SK-N-SH treated with all-trans-retinoic acid at 6 μM for 48 hours (cell line): Measurements from ENCODE around the gene PTPRN.
"Not testable (repeated sequence)": the region's sequence is repeated elsewhere in the genome, so short reads cannot be mapped to it uniquely, and the experiment has no call there.

Experiments used
- ATAC-seq: fragments of 200-7000 bp; cut with Tn5 transposase; 3 replicates; pipeline ENCODE4 v1.9.1; 2020; ENCODE audit warnings: mild to moderate bottlenecking, moderate library complexity
- ARNTL ChIP-seq: fragments of 450-650 bp; formaldehyde crosslinking; IDR thresholded peaks from 2 replicates; pipeline ENCODE4 v1.5.0; 2020; ENCODE audit warnings: low read depth, mild to moderate bottlenecking, moderate library complexity, borderline replicate concordance
- BACH2 ChIP-seq: fragments of 250-450 bp; sonication (Bioruptor Pico); IDR thresholded peaks from 2 replicates; pipeline ENCODE4 v1.9.0; 2021; ENCODE audit warnings: mild to moderate bottlenecking, borderline replicate concordance
- CSDC2 ChIP-seq: fragments of 250-450 bp; sonication (Bioruptor Pico); IDR thresholded peaks from 2 replicates; pipeline ENCODE4 v1.5.0; 2020; ENCODE audit warnings: mild to moderate bottlenecking, moderate library complexity
- CSRNP3 ChIP-seq: fragments of 250-450 bp; sonication (Bioruptor Pico); IDR thresholded peaks from 2 replicates; pipeline ENCODE4 v1.5.1; 2021; ENCODE audit warnings: mild to moderate bottlenecking, moderate library complexity
- ESRRG ChIP-seq: fragments of 250-450 bp; sonication (Bioruptor Pico); IDR thresholded peaks from 2 replicates; pipeline ENCODE4 v1.6.1; 2021; ENCODE audit warnings: mild to moderate bottlenecking
- ISL1 ChIP-seq: fragments of 250-450 bp; sonication (Bioruptor Pico); IDR thresholded peaks from 2 replicates; pipeline ENCODE4 v2.1.2; 2022; ENCODE audit warnings: mild to moderate bottlenecking, moderate library complexity
- OSR1 ChIP-seq: fragments of 250-450 bp; sonication (Bioruptor Pico); IDR thresholded peaks from 2 replicates; pipeline ENCODE4 v1.8.0; 2022; ENCODE audit warnings: moderate library complexity, mild to moderate bottlenecking, inconsistent platforms
- POU6F1 ChIP-seq: fragments of 250-450 bp; sonication (Bioruptor Pico); IDR thresholded peaks from 2 replicates; pipeline ENCODE4 v1.8.0; 2021; ENCODE audit warnings: low read depth, mild to moderate bottlenecking, moderate library complexity, borderline replicate concordance
- PPARA ChIP-seq: fragments of 250-450 bp; sonication (Bioruptor Pico); IDR thresholded peaks from 2 replicates; pipeline ENCODE4 v1.5.0; 2020; ENCODE audit warnings: mild to moderate bottlenecking, borderline replicate concordance
- RARB ChIP-seq: fragments of 250-450 bp; sonication (Bioruptor Pico); IDR thresholded peaks from 2 replicates; pipeline ENCODE4 v1.8.0; 2021; ENCODE audit warnings: mild to moderate bottlenecking, moderate library complexity
- SNAI2 ChIP-seq: fragments of 250-450 bp; sonication (Bioruptor Pico); IDR thresholded peaks from 2 replicates; pipeline ENCODE4 v1.5.0; 2020; ENCODE audit warnings: mild to moderate bottlenecking, moderate library complexity
- TCF4 ChIP-seq: fragments of 250-450 bp; sonication (Bioruptor Pico); IDR thresholded peaks from 2 replicates; pipeline ENCODE4 v1.8.0; 2021; ENCODE audit warnings: mild to moderate bottlenecking, moderate library complexity, borderline replicate concordance
- TOX ChIP-seq: fragments of 250-450 bp; sonication (Bioruptor Pico); IDR thresholded peaks from 2 replicates; pipeline ENCODE4 v1.8.0; 2021; ENCODE audit warnings: mild to moderate bottlenecking, moderate library complexity, borderline replicate concordance
- ZC3H10 ChIP-seq: fragments of 250-450 bp; sonication (Bioruptor Pico); IDR thresholded peaks from 2 replicates; pipeline ENCODE4 v1.5.1; 2021; ENCODE audit warnings: mild to moderate bottlenecking, moderate library complexity
- ZFP3 ChIP-seq: fragments of 250-450 bp; sonication (Bioruptor Pico); IDR thresholded peaks from 2 replicates; pipeline ENCODE4 v1.5.0; 2020; ENCODE audit warnings: mild to moderate bottlenecking, moderate library complexity
- ZFP30 ChIP-seq: fragments of 450-650 bp; formaldehyde crosslinking; IDR thresholded peaks from 2 replicates; pipeline ENCODE4 v1.5.0; 2022; ENCODE audit warnings: mild to moderate bottlenecking, moderate library complexity
- ZNF70 ChIP-seq: fragments of 450-650 bp; formaldehyde crosslinking; IDR thresholded peaks from 2 replicates; pipeline ENCODE4 v1.5.0; 2020; ENCODE audit warnings: mild to moderate bottlenecking, moderate library complexity
- ZNF8 ChIP-seq: fragments of 450-650 bp; formaldehyde crosslinking; IDR thresholded peaks from 2 replicates; pipeline ENCODE4 v1.5.0; 2020; ENCODE audit warnings: mild to moderate bottlenecking, moderate library complexity
- TF ChIP-seq, protein P1 (sequence below): fragments of 250-450 bp; sonication (Bioruptor Pico); IDR thresholded peaks from 2 replicates; pipeline ENCODE4 v1.8.0; 2020; ENCODE audit warnings: mild to moderate bottlenecking, moderate library complexity, borderline replicate concordance
- TF ChIP-seq, protein P2 (sequence below): fragments of 250-450 bp; sonication (Bioruptor Pico); IDR thresholded peaks from 2 replicates; pipeline ENCODE4 v1.5.1; 2020; ENCODE audit warnings: low read depth, mild to moderate bottlenecking, moderate library complexity
- TF ChIP-seq, protein P3 (sequence below): fragments of 250-450 bp; sonication (Bioruptor Pico); IDR thresholded peaks from 2 replicates; pipeline ENCODE4 v1.5.0; 2020; ENCODE audit warnings: mild to moderate bottlenecking, moderate library complexity

The PTPRN gene

DNA sequence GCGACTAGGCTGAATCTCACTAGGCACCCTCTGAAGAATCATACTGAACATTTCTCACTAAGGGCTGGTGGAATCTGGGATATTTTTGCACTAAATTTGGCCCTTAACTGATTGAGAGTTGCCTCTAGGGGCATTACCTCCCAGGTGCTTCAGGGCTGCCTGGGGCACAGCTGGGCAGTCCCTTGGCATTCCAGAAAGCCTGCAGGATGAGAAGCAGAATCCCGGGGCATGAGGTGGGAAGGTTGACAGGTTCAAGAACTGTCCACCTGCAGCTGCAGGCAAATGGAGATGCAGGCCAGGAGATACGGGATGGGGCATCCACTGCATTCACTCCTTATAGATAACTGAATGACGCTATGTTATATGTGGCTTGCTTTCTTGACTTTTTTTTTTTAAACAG, 15.9 kb upstream of the PTPRN start:
- ATAC-seq, result no peak

DNA sequence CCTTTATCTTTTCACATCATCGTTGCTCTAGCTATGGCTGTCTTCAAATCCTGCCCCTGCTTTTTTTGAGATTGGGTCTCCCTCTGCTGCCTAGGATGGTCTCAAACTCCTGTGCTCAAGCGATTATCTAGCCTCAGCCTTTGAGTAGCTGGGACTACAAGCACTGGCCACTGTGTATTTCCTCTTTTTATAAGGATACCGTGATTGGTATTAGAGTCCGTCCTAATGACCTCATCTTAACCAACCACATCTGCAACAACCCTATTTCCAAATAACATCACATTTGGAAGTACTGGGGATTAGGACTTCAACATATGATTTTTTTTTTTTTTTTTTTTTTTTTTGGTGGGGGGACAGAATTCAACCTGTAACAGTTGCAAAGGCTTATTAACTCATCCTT, 14.2 kb upstream of the PTPRN start:
- ATAC-seq, result no peak
- TF ChIP-seq, protein P1, sequence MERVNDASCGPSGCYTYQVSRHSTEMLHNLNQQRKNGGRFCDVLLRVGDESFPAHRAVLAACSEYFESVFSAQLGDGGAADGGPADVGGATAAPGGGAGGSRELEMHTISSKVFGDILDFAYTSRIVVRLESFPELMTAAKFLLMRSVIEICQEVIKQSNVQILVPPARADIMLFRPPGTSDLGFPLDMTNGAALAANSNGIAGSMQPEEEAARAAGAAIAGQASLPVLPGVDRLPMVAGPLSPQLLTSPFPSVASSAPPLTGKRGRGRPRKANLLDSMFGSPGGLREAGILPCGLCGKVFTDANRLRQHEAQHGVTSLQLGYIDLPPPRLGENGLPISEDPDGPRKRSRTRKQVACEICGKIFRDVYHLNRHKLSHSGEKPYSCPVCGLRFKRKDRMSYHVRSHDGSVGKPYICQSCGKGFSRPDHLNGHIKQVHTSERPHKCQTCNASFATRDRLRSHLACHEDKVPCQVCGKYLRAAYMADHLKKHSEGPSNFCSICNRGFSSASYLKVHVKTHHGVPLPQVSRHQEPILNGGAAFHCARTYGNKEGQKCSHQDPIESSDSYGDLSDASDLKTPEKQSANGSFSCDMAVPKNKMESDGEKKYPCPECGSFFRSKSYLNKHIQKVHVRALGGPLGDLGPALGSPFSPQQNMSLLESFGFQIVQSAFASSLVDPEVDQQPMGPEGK, result no peak
- TF ChIP-seq, protein P2, sequence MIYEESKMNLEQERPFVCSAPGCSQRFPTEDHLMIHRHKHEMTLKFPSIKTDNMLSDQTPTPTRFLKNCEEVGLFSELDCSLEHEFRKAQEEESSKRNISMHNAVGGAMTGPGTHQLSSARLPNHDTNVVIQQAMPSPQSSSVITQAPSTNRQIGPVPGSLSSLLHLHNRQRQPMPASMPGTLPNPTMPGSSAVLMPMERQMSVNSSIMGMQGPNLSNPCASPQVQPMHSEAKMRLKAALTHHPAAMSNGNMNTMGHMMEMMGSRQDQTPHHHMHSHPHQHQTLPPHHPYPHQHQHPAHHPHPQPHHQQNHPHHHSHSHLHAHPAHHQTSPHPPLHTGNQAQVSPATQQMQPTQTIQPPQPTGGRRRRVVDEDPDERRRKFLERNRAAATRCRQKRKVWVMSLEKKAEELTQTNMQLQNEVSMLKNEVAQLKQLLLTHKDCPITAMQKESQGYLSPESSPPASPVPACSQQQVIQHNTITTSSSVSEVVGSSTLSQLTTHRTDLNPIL (CRISPR knock-in tag), result no peak
- no peak for TF ChIP-seq ZNF8 (CRISPR knock-in tag)
- TF ChIP-seq POU6F1 (CRISPR knock-in tag), result no peak
- no peak for TF ChIP-seq CSDC2 (CRISPR knock-in tag)
- no peak for TF ChIP-seq ZFP3 (CRISPR knock-in tag)
- TF ChIP-seq, protein P3, sequence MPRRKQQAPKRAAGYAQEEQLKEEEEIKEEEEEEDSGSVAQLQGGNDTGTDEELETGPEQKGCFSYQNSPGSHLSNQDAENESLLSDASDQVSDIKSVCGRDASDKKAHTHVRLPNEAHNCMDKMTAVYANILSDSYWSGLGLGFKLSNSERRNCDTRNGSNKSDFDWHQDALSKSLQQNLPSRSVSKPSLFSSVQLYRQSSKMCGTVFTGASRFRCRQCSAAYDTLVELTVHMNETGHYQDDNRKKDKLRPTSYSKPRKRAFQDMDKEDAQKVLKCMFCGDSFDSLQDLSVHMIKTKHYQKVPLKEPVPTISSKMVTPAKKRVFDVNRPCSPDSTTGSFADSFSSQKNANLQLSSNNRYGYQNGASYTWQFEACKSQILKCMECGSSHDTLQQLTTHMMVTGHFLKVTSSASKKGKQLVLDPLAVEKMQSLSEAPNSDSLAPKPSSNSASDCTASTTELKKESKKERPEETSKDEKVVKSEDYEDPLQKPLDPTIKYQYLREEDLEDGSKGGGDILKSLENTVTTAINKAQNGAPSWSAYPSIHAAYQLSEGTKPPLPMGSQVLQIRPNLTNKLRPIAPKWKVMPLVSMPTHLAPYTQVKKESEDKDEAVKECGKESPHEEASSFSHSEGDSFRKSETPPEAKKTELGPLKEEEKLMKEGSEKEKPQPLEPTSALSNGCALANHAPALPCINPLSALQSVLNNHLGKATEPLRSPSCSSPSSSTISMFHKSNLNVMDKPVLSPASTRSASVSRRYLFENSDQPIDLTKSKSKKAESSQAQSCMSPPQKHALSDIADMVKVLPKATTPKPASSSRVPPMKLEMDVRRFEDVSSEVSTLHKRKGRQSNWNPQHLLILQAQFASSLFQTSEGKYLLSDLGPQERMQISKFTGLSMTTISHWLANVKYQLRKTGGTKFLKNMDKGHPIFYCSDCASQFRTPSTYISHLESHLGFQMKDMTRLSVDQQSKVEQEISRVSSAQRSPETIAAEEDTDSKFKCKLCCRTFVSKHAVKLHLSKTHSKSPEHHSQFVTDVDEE, result no peak
- no peak for TF ChIP-seq TOX (CRISPR knock-in tag)
- TF ChIP-seq ISL1, result no peak
- no peak for TF ChIP-seq PPARA
- TF ChIP-seq CSRNP3 (CRISPR knock-in tag), result no peak
- no peak for TF ChIP-seq ARNTL (CRISPR knock-in tag)
- TF ChIP-seq ZNF70 (CRISPR knock-in tag), result no peak
- no peak for TF ChIP-seq ESRRG
- TF ChIP-seq SNAI2 (CRISPR knock-in tag), result no peak
- TF ChIP-seq TCF4 (CRISPR knock-in tag), result no peak
- no peak for TF ChIP-seq RARB (CRISPR knock-in tag)

More for the DNA sequence above, 15.9 kb upstream of the PTPRN start:
- TF ChIP-seq ZFP3 (CRISPR knock-in tag) (no peak), TCF4 (CRISPR knock-in tag) (no peak), ZC3H10 (CRISPR knock-in tag) (no peak)

- no peak for TF ChIP-seq CSDC2 (CRISPR knock-in tag)
- no peak for TF ChIP-seq BACH2 (CRISPR knock-in tag)
- TF ChIP-seq SNAI2 (CRISPR knock-in tag), result no peak
- TF ChIP-seq ZFP30 (CRISPR knock-in tag), result no peak
- TF ChIP-seq OSR1 (CRISPR knock-in tag), result no peak
- TF ChIP-seq CSRNP3 (CRISPR knock-in tag), result no peak
- no peak for ATAC-seq
Observed at GRCh38 chr2:219314804-219315468, 5.7 kb upstream of the PTPRN start.

DNA sequence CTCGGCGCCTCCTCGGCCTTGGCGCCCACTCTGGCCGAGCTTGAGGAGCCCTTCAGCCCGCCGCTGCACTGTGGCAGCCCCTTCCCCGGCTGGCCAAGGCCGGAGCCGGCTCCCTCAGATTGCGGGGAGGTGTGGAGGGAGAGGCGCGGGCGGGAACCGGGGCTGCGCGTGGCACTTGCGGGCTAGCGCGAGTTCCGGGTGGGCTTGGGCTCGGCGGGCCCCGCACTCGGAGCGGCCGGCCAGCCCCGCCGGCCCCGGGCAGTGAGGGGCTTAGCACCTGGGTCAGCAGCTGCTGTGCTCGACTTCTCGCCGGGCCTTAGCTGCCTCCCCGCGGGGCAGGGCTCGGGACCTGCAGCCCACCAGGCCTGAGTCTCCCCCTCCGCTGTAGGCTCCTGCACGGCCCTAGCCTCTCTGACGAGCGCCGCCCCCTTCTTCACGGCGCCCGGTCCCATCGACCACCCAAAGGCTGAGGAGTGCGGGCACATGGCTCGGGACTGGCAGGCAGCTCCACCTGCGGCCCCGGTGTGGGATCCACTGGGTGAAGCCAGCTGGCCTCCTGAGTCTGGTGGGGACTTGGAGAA, 3.6 kb upstream of the PTPRN start:
- not testable (repeated sequence) for ATAC-seq
